ENCODE results near the gene LANCL3.

LANCL3 gene

GRCh38 chrX:37684973-37685372 lies 113.5 kb downstream of the LANCL3 start:
- no peak for DNase-seq

- peak; percentile 5 for DNase-seq
These were observed 114.2 kb downstream of the LANCL3 start, which contains the start of gene XK for GRCh38 chrX:37685381-37686359. XK (plus strand) TSS chrX:37685791; CDS start chrX:37685962, 171 bp downstream.

- no peak for DNase-seq
These were observed 115.0 kb downstream of the LANCL3 start for GRCh38 chrX:37686369-37686995.

GRCh38 chrX:37686996-37687395 lies 115.5 kb downstream of the LANCL3 start:
- DNase-seq, result no peak

GRCh38 chrX:37690119-37690518 lies 118.7 kb downstream of the LANCL3 start:
- no peak for DNase-seq

- no peak for DNase-seq
These were observed 121.5 kb downstream of the LANCL3 start for GRCh38 chrX:37692918-37693317.

GRCh38 chrX:37697169-37697760 lies 125.8 kb downstream of the LANCL3 start:
- no peak for DNase-seq

GRCh38 chrX:37701588-37701987 lies 130.1 kb downstream of the LANCL3 start:
- no peak for DNase-seq

- DNase-seq, result no peak
These were observed 140.5 kb downstream of the LANCL3 start for GRCh38 chrX:37711991-37712390.

- no peak for DNase-seq
These were observed 141.0 kb downstream of the LANCL3 start for GRCh38 chrX:37712458-37712857.

- no peak for DNase-seq
These were observed 143.0 kb downstream of the LANCL3 start for GRCh38 chrX:37714479-37714878.

- no peak for DNase-seq
These were observed 145.1 kb downstream of the LANCL3 start for GRCh38 chrX:37716602-37717001.

GRCh38 chrX:37717708-37718107 lies 146.2 kb downstream of the LANCL3 start:
- DNase-seq, result no peak

- DNase-seq, result no peak
These were observed 151.1 kb downstream of the LANCL3 start for GRCh38 chrX:37722595-37722994.

- no peak for DNase-seq
These were observed 154.9 kb downstream of the LANCL3 start for GRCh38 chrX:37726346-37726745.

Data from fibroblast of upper back skin (primary cell).